B cell (primary cell): ENCODE results near the gene PROC.

ENCODE experiments used
- EZH2 ChIP-seq: IDR thresholded peaks from 2 replicates; pipeline ENCODE4 v1.6.1; 2012; ENCODE audit warnings: borderline replicate concordance, low read depth, mild to moderate bottlenecking, moderate library complexity, low read length; ENCODE audit not compliant: insufficient read depth, poor library complexity, severe bottlenecking
- TF ChIP-seq, protein P1 (sequence below): fragments of 200-600 bp; IDR thresholded peaks from one replicate; pipeline ENCODE4 v1.8.0; 2022; ENCODE audit warnings: antibody characterized with exemption, mild to moderate bottlenecking

DNA sequence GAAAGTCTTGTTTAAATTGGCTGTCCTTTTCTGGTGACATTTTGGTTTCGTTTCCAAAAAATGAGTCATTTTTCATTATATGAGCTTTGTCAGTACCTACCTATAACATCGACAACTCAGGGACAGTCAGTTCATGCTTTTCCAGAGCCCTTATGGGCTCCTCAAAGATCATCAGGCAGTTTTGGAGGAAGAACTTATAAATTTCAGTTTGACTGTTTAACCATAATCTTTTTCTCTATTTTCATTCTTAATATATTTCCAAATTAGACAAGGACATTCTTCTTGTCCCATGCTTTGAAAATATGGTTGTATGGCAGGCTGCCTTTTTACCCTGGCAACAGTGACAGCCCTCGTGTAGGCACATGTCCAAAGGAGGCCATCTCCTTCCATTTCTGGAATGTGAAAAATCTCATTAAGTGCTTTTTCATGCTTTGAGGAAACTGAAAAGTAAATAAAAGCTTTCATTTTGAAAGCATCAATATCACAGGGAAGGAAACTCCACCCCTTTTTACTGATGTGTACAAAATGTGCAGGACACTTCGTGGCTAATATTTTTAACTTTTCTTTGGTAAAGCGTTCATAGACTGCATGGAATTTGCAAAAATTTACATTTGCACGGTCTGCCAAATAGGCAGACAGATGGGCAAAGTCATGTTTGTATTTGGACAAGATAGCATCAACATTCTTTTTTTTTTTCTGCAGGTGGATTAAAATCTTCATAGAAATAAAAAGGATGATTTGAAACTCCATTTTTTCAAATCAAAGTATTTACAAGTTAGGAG lies 7.2 kb upstream of the PROC start:
- TF ChIP-seq, protein P1, sequence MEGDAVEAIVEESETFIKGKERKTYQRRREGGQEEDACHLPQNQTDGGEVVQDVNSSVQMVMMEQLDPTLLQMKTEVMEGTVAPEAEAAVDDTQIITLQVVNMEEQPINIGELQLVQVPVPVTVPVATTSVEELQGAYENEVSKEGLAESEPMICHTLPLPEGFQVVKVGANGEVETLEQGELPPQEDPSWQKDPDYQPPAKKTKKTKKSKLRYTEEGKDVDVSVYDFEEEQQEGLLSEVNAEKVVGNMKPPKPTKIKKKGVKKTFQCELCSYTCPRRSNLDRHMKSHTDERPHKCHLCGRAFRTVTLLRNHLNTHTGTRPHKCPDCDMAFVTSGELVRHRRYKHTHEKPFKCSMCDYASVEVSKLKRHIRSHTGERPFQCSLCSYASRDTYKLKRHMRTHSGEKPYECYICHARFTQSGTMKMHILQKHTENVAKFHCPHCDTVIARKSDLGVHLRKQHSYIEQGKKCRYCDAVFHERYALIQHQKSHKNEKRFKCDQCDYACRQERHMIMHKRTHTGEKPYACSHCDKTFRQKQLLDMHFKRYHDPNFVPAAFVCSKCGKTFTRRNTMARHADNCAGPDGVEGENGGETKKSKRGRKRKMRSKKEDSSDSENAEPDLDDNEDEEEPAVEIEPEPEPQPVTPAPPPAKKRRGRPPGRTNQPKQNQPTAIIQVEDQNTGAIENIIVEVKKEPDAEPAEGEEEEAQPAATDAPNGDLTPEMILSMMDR: no peak
- TF ChIP-seq EZH2: no peak
